ENCODE results near the gene EPB41L3. TPM values are rescaled to one million over a fixed set of nuclear protein-coding genes. Genes with fewer than 3 reads are reported as not detected.

Gene EPB41L3
- total RNA-seq, 1 experiment from 2014 or later = 0.36 TPM

GRCh38 chr18:5537860-5538259 is 5.9 kb downstream of the EPB41L3 start:
- intact Hi-C loops (cut with micrococcal nuclease; ENCODE audit: unreplicated experiment) = no loop called here
- CTCF ChIA-PET = no interaction called here
- BruUV-seq (replicated peaks) = no TSS peak

GRCh38 chr18:5534845-5535244 is 9.0 kb downstream of the EPB41L3 start:
- no peaks in the 10 kb centered on the region for H3K27me3 ChIP-seq (ENCODE audit: control insufficient read depth, insufficient read depth, low read length)
- CTCF ChIA-PET = no interaction called here
- no peaks in the 10 kb centered on the region for H3K9me3 ChIP-seq (ENCODE audit: control insufficient read depth, insufficient read depth, low read depth, low read length)
- POLR2A ChIA-PET = no interaction called here
- no peaks in the 10 kb centered on the region for H3K36me3 ChIP-seq (ENCODE audit: control insufficient read depth, insufficient read depth, low read length)
- in situ Hi-C loops (cut with HindIII; ENCODE audit: low pct_unique_long_range_greater_than_20kb, low sequenced_read_pairs) = no loop called here
- no peak for DNase-seq (ENCODE audit: low read depth, low spot score)
- H3K27ac ChIP-seq (ENCODE audit: low read length) = no peak overlapping the region
- no peak overlapping the region for H3K4me3 ChIP-seq (ENCODE audit: low read depth in 2 of 2, low read length in 2 of 2)
- ATAC-seq = no peak
- BruUV-seq (replicated peaks) = no TSS peak
- intact Hi-C loops (cut with micrococcal nuclease; ENCODE audit: unreplicated experiment) = no loop called here
- TF ChIP-seq CTCF (IDR thresholded peaks at IDR 0.05) = no peak
- no peak for TF ChIP-seq SIN3A (IDR thresholded peaks at IDR 0.05; ENCODE audit: borderline replicate concordance, insufficient read depth, low read depth, low read length)
- TF ChIP-seq TCF7L2 (IDR thresholded peaks at IDR 0.05; ENCODE audit: low read depth, low read length) = no peak
- no peak for TF ChIP-seq POLR2AphosphoS5 (IDR thresholded peaks at IDR 0.05; ENCODE audit: low read depth, low read length)
- no peaks in the 10 kb centered on the region for H3K4me1 ChIP-seq (ENCODE audit: control insufficient read depth, insufficient read depth, low read length)

More at GRCh38 chr18:5537860-5538259, 5.9 kb downstream of the EPB41L3 start:
- no peak for TF ChIP-seq POLR2AphosphoS5 (IDR thresholded peaks at IDR 0.05; ENCODE audit: low read depth, low read length)
- Histone ChIP-seq H3K27ac (ENCODE audit: low read length) (no peak overlapping the region), H3K9me3 (ENCODE audit: control insufficient read depth, insufficient read depth, low read depth, low read length) (no peaks in the 10 kb centered on the region), H3K36me3 (ENCODE audit: control insufficient read depth, insufficient read depth, low read length) (no peaks in the 10 kb centered on the region), H3K27me3 (ENCODE audit: control insufficient read depth, insufficient read depth, low read length) (no peaks in the 10 kb centered on the region; the same call in 1 of the 2 replicates), H3K4me1 (ENCODE audit: control insufficient read depth, insufficient read depth, low read length) (no peaks in the 10 kb centered on the region), H3K4me3 (ENCODE audit: low read depth in 2 of 2, low read length in 2 of 2) (no peak overlapping the region)
- in situ Hi-C loops (cut with HindIII; ENCODE audit: low pct_unique_long_range_greater_than_20kb, low sequenced_read_pairs) = no loop called here
- POLR2A ChIA-PET = no interaction called here
- no peak for DNase-seq (ENCODE audit: low read depth, low spot score)
- no peak for ATAC-seq

GRCh38 chr18:5532066-5532465 is 11.7 kb downstream of the EPB41L3 start:
- in situ Hi-C loops (cut with HindIII; ENCODE audit: low pct_unique_long_range_greater_than_20kb, low sequenced_read_pairs) = no loop called here
- Histone ChIP-seq H3K27ac (ENCODE audit: low read length) (no peak overlapping the region), H3K9me3 (ENCODE audit: control insufficient read depth, insufficient read depth, low read depth, low read length) (no peaks in the 10 kb centered on the region), H3K4me3 (ENCODE audit: low read depth in 2 of 2, low read length in 2 of 2) (no peak overlapping the region), H3K27me3 (ENCODE audit: control insufficient read depth, insufficient read depth, low read length) (no peaks in the 10 kb centered on the region), H3K36me3 (ENCODE audit: control insufficient read depth, insufficient read depth, low read length) (no peaks in the 10 kb centered on the region), H3K4me1 (ENCODE audit: control insufficient read depth, insufficient read depth, low read length) (no peaks in the 10 kb centered on the region)
- TF ChIP-seq TCF7L2 (IDR thresholded peaks at IDR 0.05; ENCODE audit: low read depth, low read length) (no peak), SIN3A (IDR thresholded peaks at IDR 0.05; ENCODE audit: borderline replicate concordance, insufficient read depth, low read depth, low read length) (no peak), REST (IDR thresholded peaks at IDR 0.05; ENCODE audit: insufficient read depth in 1 of 2, low read depth in 2 of 2, low read length in 1 of 2) (no peak), POLR2AphosphoS5 (IDR thresholded peaks at IDR 0.05; ENCODE audit: low read depth, low read length) (no peak), CTCF (IDR thresholded peaks at IDR 0.05) (no peak)
- BruUV-seq (replicated peaks) = no TSS peak
- ATAC-seq (no peak), DNase-seq (ENCODE audit: low read depth, low spot score) (no peak)
- intact Hi-C loops (cut with micrococcal nuclease; ENCODE audit: unreplicated experiment) = no loop called here
- ChIA-PET CTCF (no interaction called here), POLR2A (no interaction called here)
